GM23338 (cell line): ENCODE measurements around the gene GIMAP1. TPM values are rescaled to one million over a fixed set of nuclear protein-coding genes. Genes with fewer than 3 reads are reported as not detected.

Experiments
- ATAC-seq: fragments of 200-7000 bp; cut with Tn5 transposase; 3 replicates; pipeline ENCODE4 v1.9.1; 2020
- DNase-seq: peaks from one replicate; pipeline ENCODE4 v3.0.0-alpha.2; 2015; ENCODE audit warnings: low spot score
- H2AFZ ChIP-seq: fragments of 200-600 bp; sonication (generic); 2 replicates; pipeline ENCODE4 v1.8.0; 2016; ENCODE audit warnings: antibody characterized with exemption, mild to moderate bottlenecking, moderate library complexity
- H3F3A ChIP-seq: fragments of 200-600 bp; sonication (generic); replicated peaks from 2 replicates; pipeline ENCODE4 v1.8.0; 2017; ENCODE audit warnings: antibody characterized with exemption, mixed run types, low read depth
- H3K27ac ChIP-seq: fragments of 200-600 bp; sonication (generic); 2 replicates; pipeline ENCODE4 v1.6.1; 2016; ENCODE audit warnings: low read depth
- H3K27me3 ChIP-seq: fragments of 200-600 bp; sonication (generic); 2 replicates; pipeline ENCODE4 v1.8.0; 2016; ENCODE audit warnings: mild to moderate bottlenecking, mixed run types, moderate library complexity; ENCODE audit not compliant: insufficient read depth
- H3K36me3 ChIP-seq: fragments of 200-600 bp; sonication (generic); 2 replicates; pipeline ENCODE4 v1.8.0; 2016; ENCODE audit warnings: mild to moderate bottlenecking; ENCODE audit not compliant: insufficient read depth
- H3K4me1 ChIP-seq: fragments of 200-600 bp; sonication (generic); 2 replicates; pipeline ENCODE4 v1.8.0; 2016; ENCODE audit warnings: mild to moderate bottlenecking, moderate library complexity; ENCODE audit not compliant: insufficient read depth
- H3K4me2 ChIP-seq: fragments of 200-600 bp; sonication (generic); 2 replicates; pipeline ENCODE4 v1.7.1; 2017; ENCODE audit warnings: mixed run types
- H3K4me3 ChIP-seq: fragments of 200-600 bp; sonication (generic); 2 replicates; pipeline ENCODE4 v1.6.1; 2016; ENCODE audit warnings: mixed run types
- H3K79me2 ChIP-seq: fragments of 200-600 bp; sonication (generic); replicated peaks from 2 replicates; pipeline ENCODE4 v1.8.0; 2017; ENCODE audit warnings: mild to moderate bottlenecking; ENCODE audit not compliant: insufficient read depth
- H3K9me2 ChIP-seq: fragments of 200-600 bp; sonication (generic); 2 replicates; pipeline ENCODE4 v1.8.0; 2017; ENCODE audit not compliant: insufficient read depth
- H4K20me1 ChIP-seq: fragments of 200-600 bp; sonication (generic); replicated peaks from 2 replicates; pipeline ENCODE4 v1.8.0; 2017; ENCODE audit warnings: mild to moderate bottlenecking; ENCODE audit not compliant: insufficient read depth
- H3K27ac Mint-ChIP-seq: 2 replicates; pipeline ENCODE4 v1.8.0; 2020; ENCODE audit warnings: inconsistent platforms, mild to moderate bottlenecking, moderate library complexity, mixed read lengths
- H3K27me3 Mint-ChIP-seq: 3 replicates; pipeline ENCODE4 v1.8.0; 2022; ENCODE audit warnings: low read depth, mild to moderate bottlenecking, moderate library complexity, mixed read lengths, inconsistent platforms; ENCODE audit not compliant: insufficient read depth, poor library complexity
- H3K36me3 Mint-ChIP-seq: 3 replicates; pipeline ENCODE4 v1.8.0; 2021; ENCODE audit warnings: low read depth, mild to moderate bottlenecking, inconsistent platforms, moderate library complexity, mixed read lengths
- H3K4me1 Mint-ChIP-seq: 3 replicates; pipeline ENCODE4 v1.8.0; 2020; ENCODE audit warnings: mild to moderate bottlenecking, inconsistent platforms, mixed read lengths
- H3K4me3 Mint-ChIP-seq: 3 replicates; pipeline ENCODE4 v1.8.0; 2021; ENCODE audit warnings: moderate library complexity, mild to moderate bottlenecking, inconsistent platforms, mixed read lengths
- H3K9me3 Mint-ChIP-seq: 3 replicates; pipeline ENCODE4 v1.8.0; 2020; ENCODE audit warnings: moderate library complexity, mild to moderate bottlenecking, inconsistent platforms, mixed read lengths
- CREB1 ChIP-seq: fragments of 250-450 bp; sonication (Bioruptor Pico); IDR thresholded peaks from 2 replicates; pipeline ENCODE4 v1.5.0; 2020; ENCODE audit warnings: low read depth, mild to moderate bottlenecking, moderate library complexity
- EZH2 ChIP-seq: fragments of 200-600 bp; sonication (generic); IDR thresholded peaks from one replicate; pipeline ENCODE4 v1.8.0; 2017; ENCODE audit warnings: antibody characterized with exemption, mild to moderate bottlenecking, low read depth; ENCODE audit not compliant: unreplicated experiment
- EZH2phosphoT487 ChIP-seq: fragments of 200-600 bp; sonication (generic); IDR thresholded peaks from one replicate; pipeline ENCODE4 v1.8.1; 2018; ENCODE audit warnings: antibody characterized with exemption; ENCODE audit not compliant: unreplicated experiment
- JUNB ChIP-seq: IDR thresholded peaks from one replicate; pipeline ENCODE4 v1.6.1; 2016; ENCODE audit warnings: antibody characterized with exemption; ENCODE audit not compliant: unreplicated experiment
- NANOG ChIP-seq: IDR thresholded peaks from 2 replicates; pipeline ENCODE4 v1.6.1; 2016; ENCODE audit warnings: antibody characterized with exemption, borderline replicate concordance
- ZNF114 ChIP-seq: fragments of 250-450 bp; sonication (Bioruptor Pico); IDR thresholded peaks from 2 replicates; pipeline ENCODE4 v1.5.0; 2020; ENCODE audit warnings: mild to moderate bottlenecking, moderate library complexity
- ZNF331 ChIP-seq: fragments of 250-450 bp; sonication (Bioruptor Pico); IDR thresholded peaks from 2 replicates; pipeline ENCODE4 v1.5.0; 2020; ENCODE audit warnings: low read depth, mild to moderate bottlenecking, moderate library complexity
- polyA plus RNA-seq: library from polyadenylated mRNA; unstranded; fragments of >200 nt; fragmentation: Nextera tagmentation; extraction: Ambion mirVana; gene quantifications from 2 replicates; pipeline ENCODE4 v1.2.1, GENCODE V29; 2016
- total RNA-seq: library from RNA; depleted of rRNA; stranded (reverse); fragments of >200 nt; shearing (Covaris generic); gene quantifications from 2 replicates; pipeline ENCODE4 v1.2.3, GENCODE V29; 2014
- TF ChIP-seq, protein P1 (sequence below), 2 experiments: fragments of 200-600 bp in 1 of 2; sonication (generic) in 1 of 2; conservative IDR thresholded peaks; 2 replicates each; pipeline versions ENCODE4 v1.5.1 to v1.6.1; 2016 to 2017; ENCODE audit warnings: antibody characterized with exemption in 2 of 2, low read depth in 2 of 2, mild to moderate bottlenecking in 2 of 2, moderate library complexity in 1 of 2
- TF ChIP-seq, protein P2 (sequence below): IDR thresholded peaks from one replicate; pipeline ENCODE4 v1.6.1; 2018; ENCODE audit warnings: antibody characterized with exemption; ENCODE audit not compliant: unreplicated experiment
- TF ChIP-seq, protein P3 (sequence below): IDR thresholded peaks from 2 replicates; pipeline ENCODE4 v1.6.1; 2016; ENCODE audit warnings: antibody characterized with exemption

GIMAP1 gene
- total and polyA plus RNA-seq, 2 experiments from 2014 or later, result not detected

DNA sequence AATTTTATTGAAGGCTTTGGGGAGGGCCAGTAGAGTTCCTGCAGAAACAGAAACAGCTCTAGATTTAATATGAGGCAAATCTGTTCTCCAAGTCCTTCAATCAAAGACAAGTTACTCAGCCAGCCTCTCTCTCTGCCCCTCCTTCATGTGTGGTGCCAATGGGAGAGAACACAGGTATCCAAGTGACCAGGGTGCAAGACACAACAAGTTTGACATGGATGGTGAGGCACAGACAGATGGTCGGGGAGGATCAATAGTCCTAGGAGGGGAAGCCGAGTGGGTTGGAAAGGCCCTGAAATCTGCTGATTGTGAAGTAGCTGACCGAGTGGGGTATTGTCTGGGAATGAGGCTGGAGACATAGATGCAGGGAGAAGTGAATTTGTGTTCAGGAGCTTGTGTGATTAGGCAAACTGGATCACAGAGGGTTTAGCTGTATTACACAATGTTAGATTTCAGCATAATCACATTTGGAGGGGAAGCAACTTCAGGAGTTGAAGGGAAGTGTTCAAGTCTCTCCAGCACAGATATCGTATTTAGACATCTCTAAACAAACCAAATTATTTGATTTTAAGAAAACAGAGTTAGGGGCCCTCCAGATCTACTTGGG lies 1.5 kb downstream of the GIMAP1 start:
- H3K4me1 Mint-ChIP-seq, result no peaks in the 10 kb centered on the region
- H2AFZ ChIP-seq, result no peak overlapping the region
- TF ChIP-seq EZH2phosphoT487 (no peak), ZNF114 (CRISPR knock-in tag) (no peak), JUNB (no peak), EZH2 (no peak), ZNF331 (CRISPR knock-in tag) (no peak), CREB1 (no peak), NANOG (no peak)
- TF ChIP-seq, protein P1, sequence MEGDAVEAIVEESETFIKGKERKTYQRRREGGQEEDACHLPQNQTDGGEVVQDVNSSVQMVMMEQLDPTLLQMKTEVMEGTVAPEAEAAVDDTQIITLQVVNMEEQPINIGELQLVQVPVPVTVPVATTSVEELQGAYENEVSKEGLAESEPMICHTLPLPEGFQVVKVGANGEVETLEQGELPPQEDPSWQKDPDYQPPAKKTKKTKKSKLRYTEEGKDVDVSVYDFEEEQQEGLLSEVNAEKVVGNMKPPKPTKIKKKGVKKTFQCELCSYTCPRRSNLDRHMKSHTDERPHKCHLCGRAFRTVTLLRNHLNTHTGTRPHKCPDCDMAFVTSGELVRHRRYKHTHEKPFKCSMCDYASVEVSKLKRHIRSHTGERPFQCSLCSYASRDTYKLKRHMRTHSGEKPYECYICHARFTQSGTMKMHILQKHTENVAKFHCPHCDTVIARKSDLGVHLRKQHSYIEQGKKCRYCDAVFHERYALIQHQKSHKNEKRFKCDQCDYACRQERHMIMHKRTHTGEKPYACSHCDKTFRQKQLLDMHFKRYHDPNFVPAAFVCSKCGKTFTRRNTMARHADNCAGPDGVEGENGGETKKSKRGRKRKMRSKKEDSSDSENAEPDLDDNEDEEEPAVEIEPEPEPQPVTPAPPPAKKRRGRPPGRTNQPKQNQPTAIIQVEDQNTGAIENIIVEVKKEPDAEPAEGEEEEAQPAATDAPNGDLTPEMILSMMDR (conservative IDR thresholded peaks at IDR 0.05; ENCODE audit: low read depth in 2 of 2), result no peak
- TF ChIP-seq, protein P2, sequence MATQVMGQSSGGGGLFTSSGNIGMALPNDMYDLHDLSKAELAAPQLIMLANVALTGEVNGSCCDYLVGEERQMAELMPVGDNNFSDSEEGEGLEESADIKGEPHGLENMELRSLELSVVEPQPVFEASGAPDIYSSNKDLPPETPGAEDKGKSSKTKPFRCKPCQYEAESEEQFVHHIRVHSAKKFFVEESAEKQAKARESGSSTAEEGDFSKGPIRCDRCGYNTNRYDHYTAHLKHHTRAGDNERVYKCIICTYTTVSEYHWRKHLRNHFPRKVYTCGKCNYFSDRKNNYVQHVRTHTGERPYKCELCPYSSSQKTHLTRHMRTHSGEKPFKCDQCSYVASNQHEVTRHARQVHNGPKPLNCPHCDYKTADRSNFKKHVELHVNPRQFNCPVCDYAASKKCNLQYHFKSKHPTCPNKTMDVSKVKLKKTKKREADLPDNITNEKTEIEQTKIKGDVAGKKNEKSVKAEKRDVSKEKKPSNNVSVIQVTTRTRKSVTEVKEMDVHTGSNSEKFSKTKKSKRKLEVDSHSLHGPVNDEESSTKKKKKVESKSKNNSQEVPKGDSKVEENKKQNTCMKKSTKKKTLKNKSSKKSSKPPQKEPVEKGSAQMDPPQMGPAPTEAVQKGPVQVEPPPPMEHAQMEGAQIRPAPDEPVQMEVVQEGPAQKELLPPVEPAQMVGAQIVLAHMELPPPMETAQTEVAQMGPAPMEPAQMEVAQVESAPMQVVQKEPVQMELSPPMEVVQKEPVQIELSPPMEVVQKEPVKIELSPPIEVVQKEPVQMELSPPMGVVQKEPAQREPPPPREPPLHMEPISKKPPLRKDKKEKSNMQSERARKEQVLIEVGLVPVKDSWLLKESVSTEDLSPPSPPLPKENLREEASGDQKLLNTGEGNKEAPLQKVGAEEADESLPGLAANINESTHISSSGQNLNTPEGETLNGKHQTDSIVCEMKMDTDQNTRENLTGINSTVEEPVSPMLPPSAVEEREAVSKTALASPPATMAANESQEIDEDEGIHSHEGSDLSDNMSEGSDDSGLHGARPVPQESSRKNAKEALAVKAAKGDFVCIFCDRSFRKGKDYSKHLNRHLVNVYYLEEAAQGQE, result no peak
- TF ChIP-seq, protein P3, sequence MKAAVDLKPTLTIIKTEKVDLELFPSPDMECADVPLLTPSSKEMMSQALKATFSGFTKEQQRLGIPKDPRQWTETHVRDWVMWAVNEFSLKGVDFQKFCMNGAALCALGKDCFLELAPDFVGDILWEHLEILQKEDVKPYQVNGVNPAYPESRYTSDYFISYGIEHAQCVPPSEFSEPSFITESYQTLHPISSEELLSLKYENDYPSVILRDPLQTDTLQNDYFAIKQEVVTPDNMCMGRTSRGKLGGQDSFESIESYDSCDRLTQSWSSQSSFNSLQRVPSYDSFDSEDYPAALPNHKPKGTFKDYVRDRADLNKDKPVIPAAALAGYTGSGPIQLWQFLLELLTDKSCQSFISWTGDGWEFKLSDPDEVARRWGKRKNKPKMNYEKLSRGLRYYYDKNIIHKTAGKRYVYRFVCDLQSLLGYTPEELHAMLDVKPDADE, result no peak
- H3K36me3 ChIP-seq, result no peaks in the 10 kb centered on the region
- H3K27ac Mint-ChIP-seq, result no peak overlapping the region
- no peaks in the 10 kb centered on the region for H4K20me1 ChIP-seq
- H3K4me2 ChIP-seq, result no peak overlapping the region
- peaks cover 7% of the 10 kb centered on the region; the same call in 2 of the 3 replicates for H3K9me3 Mint-ChIP-seq
- no peak overlapping the region for H3K4me3 Mint-ChIP-seq
- H3F3A ChIP-seq, result no peaks in the 10 kb centered on the region
- H3K36me3 Mint-ChIP-seq, result no peaks in the 10 kb centered on the region
- H3K9me2 ChIP-seq, result no peaks in the 10 kb centered on the region
- peaks cover 17% of the 10 kb centered on the region for H3K27me3 Mint-ChIP-seq
- H3K79me2 ChIP-seq, result no peaks in the 10 kb centered on the region
- H3K27ac ChIP-seq, result no peak overlapping the region
- H3K4me1 ChIP-seq, result no peaks in the 10 kb centered on the region
- no peak for ATAC-seq
- no peak overlapping the region for H3K4me3 ChIP-seq
- peaks cover 17% of the 10 kb centered on the region; the same call in 1 of the 2 replicates for H3K27me3 ChIP-seq
- no peak for DNase-seq
